ENCODE measurements around the gene TRIM29. TPM values are rescaled to one million over a fixed set of nuclear protein-coding genes. Genes with fewer than 3 reads are reported as not detected.

Gene TRIM29
- total RNA-seq, 1 experiment from 2014 or later = not detected

DNA sequence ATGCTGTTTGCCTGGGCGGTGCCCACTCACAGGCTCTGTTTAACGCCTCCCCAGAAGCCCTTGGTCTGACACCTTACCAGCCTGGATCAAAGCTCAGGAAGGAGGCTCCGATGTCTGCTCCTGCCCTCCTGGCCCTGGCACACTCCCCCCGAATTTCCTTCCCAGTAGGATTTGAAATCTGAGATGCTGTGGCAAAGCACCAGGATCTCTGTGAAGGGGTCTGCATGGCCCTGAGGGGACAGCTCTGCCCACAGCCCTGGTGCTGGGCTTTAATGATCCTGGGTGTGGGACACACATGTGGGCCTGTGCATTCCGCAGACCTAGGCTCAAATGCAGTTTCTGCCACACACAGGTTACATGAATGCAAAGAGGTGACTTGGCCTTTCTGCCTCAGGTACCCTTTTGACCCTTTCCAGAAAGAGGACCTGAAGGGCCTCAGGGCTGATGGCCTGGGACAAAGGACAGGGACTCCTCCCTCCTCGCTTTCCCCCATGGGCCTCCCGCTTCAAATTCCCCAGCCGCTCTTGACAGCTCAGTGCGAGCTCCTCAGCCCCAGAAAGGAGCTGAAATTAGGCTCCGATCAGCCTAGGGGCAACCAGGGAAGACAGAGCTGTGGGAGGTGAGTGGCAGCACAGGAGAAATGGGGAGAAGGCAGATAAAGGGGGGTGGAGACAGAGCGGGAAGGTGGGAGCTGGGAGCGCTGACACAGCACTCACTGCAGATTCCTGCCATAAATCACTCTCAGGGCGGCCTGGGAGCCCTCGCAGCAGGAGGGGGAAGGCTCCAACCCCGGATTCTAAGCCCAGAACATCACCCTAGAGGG is 41.3 kb downstream of the TRIM29 start:
- no peak for TF ChIP-seq CTCF (conservative IDR thresholded peaks at IDR 0.05)
- no peak overlapping the region for H4K5ac ChIP-seq (ENCODE audit: insufficient read length, low read depth, low read length)
- no peaks in the 10 kb centered on the region for H3K36me3 Mint-ChIP-seq (ENCODE audit: insufficient read depth in 1 of 3, low read depth in 3 of 3)
- no peak overlapping the region for H4K91ac ChIP-seq (ENCODE audit: insufficient read length, low read depth, low read length)
- H3K23ac ChIP-seq (ENCODE audit: insufficient read length, low read depth, low read length) = no peak overlapping the region
- no peak overlapping the region for H3T11ph ChIP-seq (ENCODE audit: low read length)
- H2BK12ac ChIP-seq (ENCODE audit: insufficient read length, low read depth, low read length) = no peak overlapping the region
- H3K79me1 ChIP-seq (ENCODE audit: insufficient read depth, low read depth, low read length, poor library complexity, severe bottlenecking) = no peaks in the 10 kb centered on the region
- peak; percentile 39 for DNase-seq
- no CpG with 5 or more reads among the region's 15 CpGs for WGBS (ENCODE audit: extremely low coverage, insufficient read length, low lambda C conversion rate)
- no peak overlapping the region for H3K14ac ChIP-seq (ENCODE audit: insufficient read depth, low read length)
- no peak overlapping the region for H3K4ac ChIP-seq (ENCODE audit: low read depth, low read length)
- H3K27me3 ChIP-seq (ENCODE audit: insufficient read depth, low read length) = no peaks in the 10 kb centered on the region
- no peak overlapping the region for H3K18ac ChIP-seq (ENCODE audit: insufficient read length, low read depth, low read length)
- no peaks in the 10 kb centered on the region for H3K79me2 ChIP-seq (ENCODE audit: insufficient read depth, low read length)
- no peak overlapping the region for H2BK5ac ChIP-seq (ENCODE audit: insufficient read length, low read length)
- H2AFZ ChIP-seq (ENCODE audit: low read length) = no peak overlapping the region
- no peak overlapping the region for H2AK5ac ChIP-seq (ENCODE audit: insufficient read length, low read length)
- peaks cover 36 to 42% of the 10 kb centered on the region in 2 experiments for H3K4me1 Mint-ChIP-seq
- no peaks in the 10 kb centered on the region for H3K9me3 ChIP-seq (ENCODE audit: control insufficient read depth, low read depth, low read length)
- no peaks in the 10 kb centered on the region for H3K23me2 ChIP-seq (ENCODE audit: insufficient read length, low read depth, low read length, poor library complexity, severe bottlenecking)
- peak overlapping the region in 1 of 2 experiments; percentile 57; a peak in 2 of 5 replicates for H3K4me3 Mint-ChIP-seq
- H2BK120ac ChIP-seq (ENCODE audit: low read depth, low read length, poor library complexity, severe bottlenecking) = no peak overlapping the region
- peaks cover 85% of the 10 kb centered on the region for H3K27me3 Mint-ChIP-seq (ENCODE audit: low read depth)
- no peak overlapping the region for H3K4me2 ChIP-seq (ENCODE audit: insufficient read depth, insufficient read length, low read length)
- no peak overlapping the region for H3K56ac ChIP-seq (ENCODE audit: insufficient read length, low read depth, low read length)
- H3K9ac ChIP-seq (ENCODE audit: extremely low read depth, insufficient read length, low read length) = no peak overlapping the region
- H2BK15ac ChIP-seq (ENCODE audit: low read depth, low read length) = no peak overlapping the region
- no peaks in the 10 kb centered on the region; a peak in 1 of 5 replicates for H3K9me3 Mint-ChIP-seq
- no peak overlapping the region for H3K27ac ChIP-seq (ENCODE audit: insufficient read length, low read depth, low read length)
- no peak overlapping the region for H4K8ac ChIP-seq (replicated peaks; ENCODE audit: insufficient read length, low read depth, low read length)
- no peak overlapping the region for H2BK20ac ChIP-seq (ENCODE audit: low read depth, low read length, poor library complexity, severe bottlenecking)
- no peaks in the 10 kb centered on the region for H4K20me1 ChIP-seq (ENCODE audit: control insufficient read depth, insufficient read depth, insufficient read length)
- peaks cover 2% of the 10 kb centered on the region; the same call in 1 of the 2 replicates for H3K4me1 ChIP-seq (ENCODE audit: insufficient read depth, low read length)
- no peak overlapping the region for H3K27ac Mint-ChIP-seq

All from H9 (cell line).